OCI-LY3 (cell line): ENCODE results near the gene CCDC120.

ENCODE experiments used
- CTCF ChIP-seq: fragments of 200-600, 300-600 bp; sonication (generic); IDR thresholded peaks from 2 replicates; pipeline ENCODE4 v1.5.1; 2014; ENCODE audit warnings: antibody characterized with exemption, low read length, low read depth
- EZH2phosphoT487 ChIP-seq: fragments of 200-600 bp; shearing (Covaris generic); IDR thresholded peaks from 2 replicates; pipeline ENCODE4 v1.6.1; 2018; ENCODE audit warnings: antibody characterized with exemption, mixed run types, low read depth

GRCh38 chrX:49043987-49044281 lies 14.9 kb upstream of the CCDC120 start:
- no peak for TF ChIP-seq EZH2phosphoT487
- no peak for TF ChIP-seq CTCF
